Caco-2 (cell line): ENCODE measurements around the gene NLK. TPM values are rescaled to one million over a fixed set of nuclear protein-coding genes. Genes with fewer than 3 reads are reported as not detected.

Experiments used
- BruUV-seq: library from RNA; stranded (reverse); fragments of 400-500 nt; replicated peaks from 2 replicates; lab custom pipeline; 2021; lab: Mats Ljungman, UMichigan
- CTCF ChIA-PET: fragments of 300-600 bp; sonication (Branson Sonifier 250); formaldehyde crosslinking; loops from one replicate; lab custom pipeline; 2022; ENCODE audit warnings: antibody characterized with exemption; lab: Charles Lee
- POLR2A ChIA-PET: fragments of 300-600 bp; sonication (Branson Sonifier 250); formaldehyde crosslinking; loops from one replicate; lab custom pipeline; 2022; ENCODE audit warnings: antibody characterized with exemption; lab: Charles Lee
- DNase-seq, 2 experiments: peaks; one replicate each; pipeline versions ENCODE4 v3.0.0 to v3.0.0-alpha.2; 2020 to 2022
- H3K27me3 ChIP-seq: replicated peaks from 2 replicates; pipeline ENCODE4 v1.6.0; 2011; ENCODE audit warnings: low read length; ENCODE audit not compliant: control insufficient read depth, insufficient read depth
- H3K36me3 ChIP-seq: 2 replicates; pipeline ENCODE4 v1.5.1; 2011; ENCODE audit warnings: low read length; ENCODE audit not compliant: control insufficient read depth, insufficient read depth
- H3K4me1 ChIP-seq: fragments of 250-450 bp; sonication (Bioruptor Pico); 2 replicates; pipeline ENCODE4 v1.5.1; 2020; ENCODE audit warnings: mild to moderate bottlenecking
- H3K4me3 ChIP-seq: 2 replicates; pipeline ENCODE4 v1.5.1; 2011; ENCODE audit warnings: low read depth, mild to moderate bottlenecking, control low read depth, low read length
- H3K9me3 ChIP-seq: fragments of 250-450 bp; sonication (Bioruptor Pico); 2 replicates; pipeline ENCODE4 v1.5.1; 2020; ENCODE audit warnings: mild to moderate bottlenecking, moderate library complexity
- H3K27ac Mint-ChIP-seq: one replicate; pipeline ENCODE4 v1.8.0; 2022; ENCODE audit warnings: mixed read lengths; ENCODE audit not compliant: unreplicated experiment
- H3K27me3 Mint-ChIP-seq: one replicate; pipeline ENCODE4 v1.8.0; 2022; ENCODE audit warnings: mixed read lengths; ENCODE audit not compliant: insufficient read depth, unreplicated experiment
- H3K36me3 Mint-ChIP-seq: one replicate; pipeline ENCODE4 v1.8.0; 2022; ENCODE audit warnings: mild to moderate bottlenecking, mixed read lengths; ENCODE audit not compliant: insufficient read depth, unreplicated experiment
- H3K4me1 Mint-ChIP-seq: one replicate; pipeline ENCODE4 v1.8.0; 2022; ENCODE audit warnings: low read depth, mixed read lengths; ENCODE audit not compliant: unreplicated experiment
- H3K4me3 Mint-ChIP-seq: one replicate; pipeline ENCODE4 v1.8.0; 2022; ENCODE audit warnings: mild to moderate bottlenecking, moderate library complexity, mixed read lengths; ENCODE audit not compliant: unreplicated experiment
- H3K9me3 Mint-ChIP-seq: one replicate; pipeline ENCODE4 v1.8.0; 2022; ENCODE audit warnings: mixed read lengths; ENCODE audit not compliant: unreplicated experiment
- CTCF ChIP-seq, 2 experiments: fragments of 200-600 bp in 1 of 2; IDR thresholded peaks; 1 replicate in 1 of 2; 2 replicates in 1 of 2; pipeline versions ENCODE4 v1.5.1 to v1.8.0; 2011 to 2022; ENCODE audit warnings: antibody characterized with exemption in 1 of 2, control low read depth in 1 of 2, inconsistent platforms in 1 of 2, low read depth in 1 of 2, low read length in 1 of 2, mild to moderate bottlenecking in 1 of 2, moderate library complexity in 1 of 2; ENCODE audit not compliant: insufficient read depth in 1 of 2, severe bottlenecking in 1 of 2, unreplicated experiment in 1 of 2
- intact Hi-C: fragments of 100-400 bp; cut with micrococcal nuclease; formaldehyde crosslinking; loops from one replicate; pipeline ENCODE4 v1.10.0; 2022; ENCODE audit not compliant: unreplicated experiment
- total RNA-seq: library from RNA; stranded (reverse); gene quantifications from 2 replicates; pipeline ENCODE4 v1.2.3, GENCODE V29; 2022

Gene NLK
- total RNA-seq, 1 experiment from 2014 or later, result 87.3 TPM

GRCh38 chr17:28029044-28029443, 13.4 kb upstream of the NLK start:
- Histone ChIP-seq H3K36me3 (no peaks in the 10 kb centered on the region), H3K9me3 (no peaks in the 10 kb centered on the region), H3K4me3 (no peak overlapping the region), H3K27me3 (no peaks in the 10 kb centered on the region), H3K4me1 (peaks cover 5% of the 10 kb centered on the region; the same call in 1 of the 2 replicates)
- no peak overlapping the region for H3K27ac Mint-ChIP-seq
- ChIA-PET CTCF (no interaction called here), POLR2A (no interaction called here)
- DNase-seq, result no peak
- TF ChIP-seq CTCF (IDR thresholded peaks at IDR 0.05; ENCODE audit: insufficient read depth in 1 of 2, low read depth in 1 of 2, low read length in 1 of 2, severe bottlenecking in 1 of 2, unreplicated experiment in 1 of 2), result no peak
- H3K9me3 Mint-ChIP-seq, result peaks cover 8% of the 10 kb centered on the region
- BruUV-seq, result no TSS peak
- H3K4me3 Mint-ChIP-seq, result no peak overlapping the region
- H3K4me1 Mint-ChIP-seq, result no peaks in the 10 kb centered on the region
- H3K27me3 Mint-ChIP-seq, result no peaks in the 10 kb centered on the region
- intact Hi-C loops, result no loop called here
- no peaks in the 10 kb centered on the region for H3K36me3 Mint-ChIP-seq

GRCh38 chr17:28030386-28030785, 12.1 kb upstream of the NLK start:
- BruUV-seq, result no TSS peak
- H3K9me3 Mint-ChIP-seq, result peaks cover 8% of the 10 kb centered on the region

GRCh38 chr17:28031174-28031573, 11.3 kb upstream of the NLK start:
- no peak overlapping the region for H3K4me3 ChIP-seq
- peaks cover under 1% of the 10 kb centered on the region; the same call in 1 of the 2 replicates for H3K9me3 ChIP-seq
- no peaks in the 10 kb centered on the region for H3K36me3 ChIP-seq
- POLR2A ChIA-PET, result interaction anchor here (0.5 to 2.0 kb wide), 2 partner anchors 10 kb away, joined by 3 to 18 read pairs; no protein-coding TSS in a partner anchor
- DNase-seq, result no peak
- H3K9me3 Mint-ChIP-seq, result peaks cover 8% of the 10 kb centered on the region
- no peaks in the 10 kb centered on the region for H3K27me3 Mint-ChIP-seq
- no peaks in the 10 kb centered on the region for H3K27me3 ChIP-seq
- intact Hi-C loops, result no loop called here
- no peak overlapping the region for H3K27ac Mint-ChIP-seq
- H3K4me1 ChIP-seq, result peaks cover 5% of the 10 kb centered on the region; the same call in 1 of the 2 replicates
- CTCF ChIA-PET, result interaction anchor here (1.4 to 1.5 kb wide), 2 partner anchors 10 to 138 kb away, joined by 6 to 8 read pairs; partner anchors contain the start of gene LYRM9
- BruUV-seq, result no TSS peak
- no peaks in the 10 kb centered on the region for H3K36me3 Mint-ChIP-seq
- no peak for TF ChIP-seq CTCF (IDR thresholded peaks at IDR 0.05; ENCODE audit: insufficient read depth in 1 of 2, low read depth in 1 of 2, low read length in 1 of 2, severe bottlenecking in 1 of 2, unreplicated experiment in 1 of 2)
- H3K4me3 Mint-ChIP-seq, result no peak overlapping the region
- H3K4me1 Mint-ChIP-seq, result no peaks in the 10 kb centered on the region

More at GRCh38 chr17:28030386-28030785, 12.1 kb upstream of the NLK start:
- H3K4me3 ChIP-seq, result no peak overlapping the region
- H3K36me3 Mint-ChIP-seq, result no peaks in the 10 kb centered on the region
- H3K36me3 ChIP-seq, result no peaks in the 10 kb centered on the region
- intact Hi-C loops, result no loop called here
- no peaks in the 10 kb centered on the region for H3K9me3 ChIP-seq
- H3K4me3 Mint-ChIP-seq, result no peak overlapping the region
- peaks cover 5% of the 10 kb centered on the region; the same call in 1 of the 2 replicates for H3K4me1 ChIP-seq
- ChIA-PET POLR2A (interaction anchor here (0.6 to 2.0 kb wide), 2 partner anchors 11 to 179 kb away, joined by 9 to 18 read pairs; no protein-coding TSS in a partner anchor), CTCF (interaction anchor here (1.4 to 1.5 kb wide), 2 partner anchors 11 to 137 kb away, joined by 6 to 8 read pairs; partner anchors contain the start of gene LYRM9)
- peak in 1 of 2 experiments; percentile 49 for DNase-seq
- H3K27ac Mint-ChIP-seq, result no peak overlapping the region
- no peaks in the 10 kb centered on the region for H3K4me1 Mint-ChIP-seq
- TF ChIP-seq CTCF (IDR thresholded peaks at IDR 0.05; ENCODE audit: insufficient read depth in 1 of 2, low read depth in 1 of 2, low read length in 1 of 2, severe bottlenecking in 1 of 2, unreplicated experiment in 1 of 2), result no peak
- H3K27me3 ChIP-seq, result no peaks in the 10 kb centered on the region
- no peaks in the 10 kb centered on the region for H3K27me3 Mint-ChIP-seq
